GM10248 (cell line): ENCODE measurements around the gene DCLK1.
"Not testable (repeated sequence)": the region's sequence is repeated elsewhere in the genome, so short reads cannot be mapped to it uniquely, and the experiment has no call there.

Experiments
- CTCF ChIA-PET: fragments of 300-600 bp; sonication (Branson Sonifier 250); formaldehyde crosslinking; extraction: SDS; loops from one replicate; lab custom pipeline; 2021; ENCODE audit warnings: antibody characterized with exemption; lab: Yijun Ruan, JAX
- POLR2A ChIA-PET: fragments of 350-650 bp; sonication (Branson Sonifier 250); formaldehyde crosslinking; extraction: SDS; loops from one replicate; lab custom pipeline; 2020; ENCODE audit warnings: antibody characterized with exemption; lab: Yijun Ruan, JAX
- DNase-seq: peaks from one replicate; pipeline ENCODE4 v3.0.0; 2012; ENCODE audit errors: extremely low spot score
- TF ChIP-seq, protein P1 (sequence below): IDR thresholded peaks from 2 replicates; pipeline ENCODE4 v1.5.1; 2012; ENCODE audit warnings: mild to moderate bottlenecking, low read depth; ENCODE audit errors: extremely low read depth, missing control alignments, control extremely low read depth

DCLK1 gene

DNA sequence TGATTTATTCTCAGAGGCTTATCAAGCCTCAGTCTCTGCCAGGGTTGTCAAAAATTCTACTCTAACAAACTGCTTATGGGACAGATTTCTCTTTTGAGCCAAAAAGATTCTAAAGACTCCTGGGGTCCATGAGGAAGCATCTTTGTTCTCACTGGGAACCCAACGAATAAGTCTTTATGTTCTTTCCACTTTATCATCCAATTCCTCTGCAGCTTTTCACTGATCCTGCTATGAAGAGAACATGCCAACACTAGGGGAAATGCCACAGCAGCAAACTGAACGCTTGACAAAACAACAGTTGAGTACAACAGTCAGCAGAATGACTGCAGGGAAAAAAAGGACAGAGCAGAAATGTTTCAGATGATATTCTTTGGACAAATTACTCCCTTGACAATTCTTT lies 22.2 kb downstream of the DCLK1 start:
- POLR2A ChIA-PET = no interaction called here
- no peak for DNase-seq
- TF ChIP-seq, protein P1, sequence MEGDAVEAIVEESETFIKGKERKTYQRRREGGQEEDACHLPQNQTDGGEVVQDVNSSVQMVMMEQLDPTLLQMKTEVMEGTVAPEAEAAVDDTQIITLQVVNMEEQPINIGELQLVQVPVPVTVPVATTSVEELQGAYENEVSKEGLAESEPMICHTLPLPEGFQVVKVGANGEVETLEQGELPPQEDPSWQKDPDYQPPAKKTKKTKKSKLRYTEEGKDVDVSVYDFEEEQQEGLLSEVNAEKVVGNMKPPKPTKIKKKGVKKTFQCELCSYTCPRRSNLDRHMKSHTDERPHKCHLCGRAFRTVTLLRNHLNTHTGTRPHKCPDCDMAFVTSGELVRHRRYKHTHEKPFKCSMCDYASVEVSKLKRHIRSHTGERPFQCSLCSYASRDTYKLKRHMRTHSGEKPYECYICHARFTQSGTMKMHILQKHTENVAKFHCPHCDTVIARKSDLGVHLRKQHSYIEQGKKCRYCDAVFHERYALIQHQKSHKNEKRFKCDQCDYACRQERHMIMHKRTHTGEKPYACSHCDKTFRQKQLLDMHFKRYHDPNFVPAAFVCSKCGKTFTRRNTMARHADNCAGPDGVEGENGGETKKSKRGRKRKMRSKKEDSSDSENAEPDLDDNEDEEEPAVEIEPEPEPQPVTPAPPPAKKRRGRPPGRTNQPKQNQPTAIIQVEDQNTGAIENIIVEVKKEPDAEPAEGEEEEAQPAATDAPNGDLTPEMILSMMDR = no peak
- CTCF ChIA-PET = no interaction called here

GRCh38 chr13:36108342-36108741 lies 22.8 kb downstream of the DCLK1 start:
- ChIA-PET POLR2A (no interaction called here), CTCF (no interaction called here)
- TF ChIP-seq, protein P1 = no peak
- DNase-seq = no peak

GRCh38 chr13:36107521-36107920 lies 23.7 kb downstream of the DCLK1 start:
- DNase-seq = no peak
- POLR2A ChIA-PET = no interaction called here
- CTCF ChIA-PET = interaction anchor here (1.6 kb wide), 1 partner anchor 10 kb away, joined by 4 read pairs; no protein-coding TSS in a partner anchor
- TF ChIP-seq, protein P1 = no peak

- POLR2A ChIA-PET = no interaction called here
- TF ChIP-seq, protein P1 = no peak
- DNase-seq = no peak
- CTCF ChIA-PET = interaction anchor here (1.4 to 2.4 kb wide), 2 partner anchors 10 to 12 kb away, joined by 4 to 5 read pairs; no protein-coding TSS in a partner anchor
Measured at GRCh38 chr13:36105726-36106125, 25.5 kb downstream of the DCLK1 start.

DNA sequence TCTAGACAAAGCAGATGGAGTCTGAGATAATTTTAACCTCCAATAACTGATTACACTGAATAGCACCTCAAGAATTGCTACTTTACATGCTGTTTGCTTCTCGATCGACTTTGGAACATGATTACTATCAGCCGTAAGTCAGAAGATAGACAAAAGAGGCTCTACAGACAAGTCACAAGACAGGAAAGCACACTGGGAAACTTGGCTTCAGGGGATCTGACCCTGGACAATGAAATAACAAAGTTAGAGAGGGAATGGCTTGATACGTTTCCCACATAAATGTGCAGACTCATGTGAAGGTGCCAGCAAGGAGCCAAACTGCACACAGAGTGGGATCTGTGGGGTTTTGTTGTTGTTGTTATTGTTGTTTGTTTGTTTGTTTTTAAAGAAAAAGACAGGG lies 28.5 kb downstream of the DCLK1 start:
- POLR2A ChIA-PET = no interaction called here
- no peak for DNase-seq
- CTCF ChIA-PET = no interaction called here
- TF ChIP-seq, protein P1 = no peak

GRCh38 chr13:36101907-36102306 lies 29.3 kb downstream of the DCLK1 start:
- DNase-seq, CTCF ChIA-PET, POLR2A ChIA-PET: not testable (repeated sequence)

DNA sequence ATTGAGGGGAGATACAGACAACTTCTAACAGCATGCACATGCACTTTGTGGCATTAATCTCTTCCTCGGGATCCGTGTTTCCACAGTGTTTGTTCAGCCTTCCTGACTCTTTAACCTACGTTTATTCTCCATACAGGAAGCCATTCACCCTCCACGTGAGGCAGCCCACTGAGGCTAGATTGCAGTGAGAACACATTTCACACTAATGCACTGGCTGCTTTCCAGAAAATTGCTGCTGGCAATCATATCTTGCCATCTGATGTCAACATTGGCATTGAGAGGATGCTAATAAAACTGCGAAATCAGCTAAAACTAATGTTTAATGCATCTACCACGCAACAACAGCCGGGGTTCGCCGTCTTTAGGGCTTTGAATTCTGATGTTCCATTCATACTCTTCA lies 30.0 kb downstream of the DCLK1 start:
- DNase-seq = no peak
- ChIA-PET POLR2A (no interaction called here), CTCF (no interaction called here)
- TF ChIP-seq, protein P1 = no peak
